Measurements from ENCODE around the gene DHX34. TPM values are rescaled to one million over a fixed set of nuclear protein-coding genes. Genes with fewer than 3 reads are reported as not detected.
"Not testable (repeated sequence)": the region's sequence is repeated elsewhere in the genome, so short reads cannot be mapped to it uniquely, and the experiment has no call there.

DHX34 gene, protein sequence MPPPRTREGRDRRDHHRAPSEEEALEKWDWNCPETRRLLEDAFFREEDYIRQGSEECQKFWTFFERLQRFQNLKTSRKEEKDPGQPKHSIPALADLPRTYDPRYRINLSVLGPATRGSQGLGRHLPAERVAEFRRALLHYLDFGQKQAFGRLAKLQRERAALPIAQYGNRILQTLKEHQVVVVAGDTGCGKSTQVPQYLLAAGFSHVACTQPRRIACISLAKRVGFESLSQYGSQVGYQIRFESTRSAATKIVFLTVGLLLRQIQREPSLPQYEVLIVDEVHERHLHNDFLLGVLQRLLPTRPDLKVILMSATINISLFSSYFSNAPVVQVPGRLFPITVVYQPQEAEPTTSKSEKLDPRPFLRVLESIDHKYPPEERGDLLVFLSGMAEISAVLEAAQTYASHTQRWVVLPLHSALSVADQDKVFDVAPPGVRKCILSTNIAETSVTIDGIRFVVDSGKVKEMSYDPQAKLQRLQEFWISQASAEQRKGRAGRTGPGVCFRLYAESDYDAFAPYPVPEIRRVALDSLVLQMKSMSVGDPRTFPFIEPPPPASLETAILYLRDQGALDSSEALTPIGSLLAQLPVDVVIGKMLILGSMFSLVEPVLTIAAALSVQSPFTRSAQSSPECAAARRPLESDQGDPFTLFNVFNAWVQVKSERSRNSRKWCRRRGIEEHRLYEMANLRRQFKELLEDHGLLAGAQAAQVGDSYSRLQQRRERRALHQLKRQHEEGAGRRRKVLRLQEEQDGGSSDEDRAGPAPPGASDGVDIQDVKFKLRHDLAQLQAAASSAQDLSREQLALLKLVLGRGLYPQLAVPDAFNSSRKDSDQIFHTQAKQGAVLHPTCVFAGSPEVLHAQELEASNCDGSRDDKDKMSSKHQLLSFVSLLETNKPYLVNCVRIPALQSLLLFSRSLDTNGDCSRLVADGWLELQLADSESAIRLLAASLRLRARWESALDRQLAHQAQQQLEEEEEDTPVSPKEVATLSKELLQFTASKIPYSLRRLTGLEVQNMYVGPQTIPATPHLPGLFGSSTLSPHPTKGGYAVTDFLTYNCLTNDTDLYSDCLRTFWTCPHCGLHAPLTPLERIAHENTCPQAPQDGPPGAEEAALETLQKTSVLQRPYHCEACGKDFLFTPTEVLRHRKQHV
- 7.2 and 8.3 TPM in 2 replicates for total RNA-seq
- polyA plus RNA-seq = 2.6 and 5.6 TPM in 2 replicates
- polyA plus RNA-seq (2012) = 4.4 and 10.3 TPM in 2 replicates
- polyA minus RNA-seq (ENCODE audit: low replicate concordance) = 7.3 and 13.2 TPM in 2 replicates

DNA sequence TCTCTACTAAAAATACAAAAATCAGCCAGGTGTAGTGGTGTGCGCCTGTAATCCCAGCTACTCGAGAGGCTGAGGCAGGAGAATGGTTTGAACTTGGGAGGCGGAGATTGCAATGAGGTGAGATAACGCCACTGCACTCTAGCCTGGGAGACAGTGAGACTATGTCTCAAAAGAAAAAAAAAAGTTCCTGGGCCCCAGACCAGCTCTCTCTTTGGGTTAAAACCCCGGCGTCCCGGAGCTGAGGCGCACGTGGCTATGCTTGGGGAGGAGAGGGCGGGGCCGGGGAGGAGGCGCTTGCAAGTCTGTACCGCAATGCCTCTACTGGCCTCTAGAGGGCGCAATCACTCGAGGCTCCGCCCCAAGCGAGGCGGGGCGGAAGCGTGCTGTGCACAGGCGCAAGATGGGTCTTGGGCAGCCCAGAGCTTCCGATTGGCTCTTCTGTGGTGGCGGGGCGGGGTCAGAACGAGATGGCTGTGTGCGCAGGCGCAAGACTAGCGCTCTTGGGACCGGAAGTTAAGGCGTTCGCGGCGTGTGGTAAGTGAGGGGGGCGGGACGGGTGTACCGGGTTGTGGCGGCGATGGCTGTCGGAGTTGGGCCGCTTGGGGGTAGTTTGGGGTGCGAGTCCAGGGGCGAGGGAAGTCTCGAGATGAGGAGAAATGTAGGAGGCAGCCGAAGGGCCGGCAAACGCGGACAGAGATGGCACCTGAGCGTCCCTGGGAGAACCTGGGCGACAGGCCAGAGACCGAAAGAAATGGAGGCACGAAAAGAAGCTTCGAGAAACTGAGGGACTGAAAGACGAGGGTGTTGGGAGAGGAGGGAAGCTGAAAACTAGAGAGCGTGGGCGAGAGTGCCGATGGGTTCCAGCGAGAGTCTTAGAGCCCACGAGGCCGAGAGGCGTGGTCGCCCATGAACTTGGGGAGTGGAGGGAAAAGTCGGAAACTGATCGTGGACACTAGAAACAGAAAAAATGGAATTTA lies at the start of gene DHX34:
DHX34 (plus strand) TSS at position 497 of the 977 bp plus-strand sequence. CDS start 3,716 bp downstream, outside the sequence.
- peak within 1 kb of the TSS; percentile 62 for H2AFZ ChIP-seq (ENCODE audit: low read length)

DNA sequence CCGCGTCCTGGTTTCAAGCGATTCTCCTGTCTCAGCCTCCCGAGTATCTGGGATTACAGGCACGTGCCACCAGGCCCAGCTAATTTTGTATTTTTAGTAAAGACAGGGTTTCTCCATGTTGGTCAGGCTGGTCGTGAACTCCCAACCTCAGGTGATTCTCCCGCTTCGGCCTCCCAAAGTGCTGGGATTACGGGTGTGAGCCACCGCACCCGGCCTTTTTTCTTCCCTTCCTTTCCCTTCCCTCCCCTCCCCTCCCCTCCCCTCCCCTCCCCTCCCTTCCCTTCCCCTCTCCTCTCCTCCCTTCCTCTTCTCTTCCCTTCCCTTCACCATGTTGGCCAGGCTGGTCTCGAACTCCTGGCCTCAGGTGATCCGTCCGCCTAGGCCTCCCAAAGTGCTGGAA lies 48.2 kb upstream of the DHX34 start:
- not testable (repeated sequence) for H3K27me3 ChIP-seq (ENCODE audit: control insufficient read depth, insufficient read depth, low read length); H3K79me2 ChIP-seq (ENCODE audit: control insufficient read depth, insufficient read depth, low read length); H3K9ac ChIP-seq (ENCODE audit: insufficient read depth, low read length); H3K4me1 ChIP-seq (ENCODE audit: control insufficient read depth, extremely low read depth, insufficient read depth, low read length); H3K36me3 ChIP-seq (ENCODE audit: control insufficient read depth, insufficient read depth, low read length); H2AFZ ChIP-seq (ENCODE audit: low read length); H3K4me2 ChIP-seq (ENCODE audit: extremely low read depth, insufficient read depth, low read length); H3K4me3 ChIP-seq (replicated peaks in 1 of 4; ENCODE audit: control extremely low read depth in 1 of 4, insufficient read depth in 1 of 4, low read depth in 3 of 4, low read length in 4 of 4); H3K27ac ChIP-seq (ENCODE audit: insufficient read depth, low read length); H4K20me1 ChIP-seq (ENCODE audit: control insufficient read depth, extremely low read depth, insufficient read depth, low read length); DNase-seq (ENCODE audit: low read depth in 2 of 2); H3K9me3 ChIP-seq (ENCODE audit: control insufficient read depth, insufficient read depth, low read depth, low read length)

More for the DNA sequence above, at the start of gene DHX34:
- Histone ChIP-seq H3K27ac (ENCODE audit: insufficient read depth, low read length) (peak within 1 kb of the TSS; percentile 59), H3K4me1 (ENCODE audit: control insufficient read depth, extremely low read depth, insufficient read depth, low read length) (peaks cover 3% of the 10 kb centered on the region), H3K36me3 (ENCODE audit: control insufficient read depth, insufficient read depth, low read length) (peaks cover 8% of the 10 kb centered on the region), H3K4me3 (replicated peaks in 1 of 4; ENCODE audit: control extremely low read depth in 1 of 4, insufficient read depth in 1 of 4, low read depth in 3 of 4, low read length in 4 of 4) (peak within 1 kb of the TSS; percentile 65 to 86 (median 74)), H3K79me2 (ENCODE audit: control insufficient read depth, insufficient read depth, low read length) (peaks cover 11% of the 10 kb centered on the region), H3K9me3 (ENCODE audit: control insufficient read depth, insufficient read depth, low read depth, low read length) (no peaks in the 10 kb centered on the region), H4K20me1 (ENCODE audit: control insufficient read depth, extremely low read depth, insufficient read depth, low read length) (no peaks in the 10 kb centered on the region), H3K9ac (ENCODE audit: insufficient read depth, low read length) (peak within 1 kb of the TSS; percentile 57), H3K4me2 (ENCODE audit: extremely low read depth, insufficient read depth, low read length) (peak within 1 kb of the TSS; percentile 99), H3K27me3 (ENCODE audit: control insufficient read depth, insufficient read depth, low read length) (no peaks in the 10 kb centered on the region)
- TF ChIP-seq, protein P1, sequence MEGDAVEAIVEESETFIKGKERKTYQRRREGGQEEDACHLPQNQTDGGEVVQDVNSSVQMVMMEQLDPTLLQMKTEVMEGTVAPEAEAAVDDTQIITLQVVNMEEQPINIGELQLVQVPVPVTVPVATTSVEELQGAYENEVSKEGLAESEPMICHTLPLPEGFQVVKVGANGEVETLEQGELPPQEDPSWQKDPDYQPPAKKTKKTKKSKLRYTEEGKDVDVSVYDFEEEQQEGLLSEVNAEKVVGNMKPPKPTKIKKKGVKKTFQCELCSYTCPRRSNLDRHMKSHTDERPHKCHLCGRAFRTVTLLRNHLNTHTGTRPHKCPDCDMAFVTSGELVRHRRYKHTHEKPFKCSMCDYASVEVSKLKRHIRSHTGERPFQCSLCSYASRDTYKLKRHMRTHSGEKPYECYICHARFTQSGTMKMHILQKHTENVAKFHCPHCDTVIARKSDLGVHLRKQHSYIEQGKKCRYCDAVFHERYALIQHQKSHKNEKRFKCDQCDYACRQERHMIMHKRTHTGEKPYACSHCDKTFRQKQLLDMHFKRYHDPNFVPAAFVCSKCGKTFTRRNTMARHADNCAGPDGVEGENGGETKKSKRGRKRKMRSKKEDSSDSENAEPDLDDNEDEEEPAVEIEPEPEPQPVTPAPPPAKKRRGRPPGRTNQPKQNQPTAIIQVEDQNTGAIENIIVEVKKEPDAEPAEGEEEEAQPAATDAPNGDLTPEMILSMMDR (conservative IDR thresholded peaks at IDR 0.05 in 1 of 2, IDR thresholded peaks at IDR 0.05 in 1 of 2; ENCODE audit: low read depth in 1 of 2, low read length in 2 of 2) = peak; percentile 93 to 97
- no peak for TF ChIP-seq EZH2 (IDR thresholded peaks at IDR 0.05; ENCODE audit: low read length, missing control alignments)
- DNase-seq (ENCODE audit: low read depth in 2 of 2) = peak; percentile 97 to 99

DNA sequence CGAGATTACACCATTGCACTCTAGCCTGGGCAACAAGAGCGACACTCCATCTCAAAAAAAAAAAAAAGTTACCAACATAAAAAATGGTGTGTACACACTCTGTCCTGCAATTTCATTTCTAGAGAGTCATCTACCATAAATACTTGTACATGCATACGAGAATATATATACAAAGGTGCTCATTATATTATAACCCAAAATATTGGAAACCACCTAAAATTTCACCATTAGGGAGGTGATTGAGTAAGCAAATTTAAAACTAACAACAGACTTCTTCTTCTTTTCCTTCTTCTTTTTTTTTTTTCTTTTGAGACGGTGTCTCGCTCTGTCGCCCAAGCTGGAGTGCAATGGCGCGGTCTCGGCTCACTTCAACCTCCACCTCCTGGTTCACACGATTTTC lies 46.9 kb upstream of the DHX34 start:
- no peak for TF ChIP-seq EZH2 (IDR thresholded peaks at IDR 0.05; ENCODE audit: low read length, missing control alignments)
- TF ChIP-seq, protein P1 (conservative IDR thresholded peaks at IDR 0.05 in 1 of 2, IDR thresholded peaks at IDR 0.05 in 1 of 2; ENCODE audit: low read depth in 1 of 2, low read length in 2 of 2) = no peak
- Histone ChIP-seq H3K4me2 (ENCODE audit: extremely low read depth, insufficient read depth, low read length) (no peak overlapping the region), H3K4me1 (ENCODE audit: control insufficient read depth, extremely low read depth, insufficient read depth, low read length) (no peaks in the 10 kb centered on the region), H2AFZ (ENCODE audit: low read length) (no peak overlapping the region), H3K79me2 (ENCODE audit: control insufficient read depth, insufficient read depth, low read length) (no peaks in the 10 kb centered on the region), H3K4me3 (replicated peaks in 1 of 4; ENCODE audit: control extremely low read depth in 1 of 4, insufficient read depth in 1 of 4, low read depth in 3 of 4, low read length in 4 of 4) (no peak overlapping the region), H3K9ac (ENCODE audit: insufficient read depth, low read length) (no peak overlapping the region), H3K27me3 (ENCODE audit: control insufficient read depth, insufficient read depth, low read length) (no peaks in the 10 kb centered on the region), H4K20me1 (ENCODE audit: control insufficient read depth, extremely low read depth, insufficient read depth, low read length) (no peaks in the 10 kb centered on the region), H3K9me3 (ENCODE audit: control insufficient read depth, insufficient read depth, low read depth, low read length) (no peaks in the 10 kb centered on the region), H3K36me3 (ENCODE audit: control insufficient read depth, insufficient read depth, low read length) (no peaks in the 10 kb centered on the region), H3K27ac (ENCODE audit: insufficient read depth, low read length) (no peak overlapping the region)
- no peak for DNase-seq (ENCODE audit: low read depth in 2 of 2)

Data from fibroblast of lung (primary cell).